GM18858 (cell line): ENCODE data around the gene GINS1.

Experiments
- ATAC-seq: cut with Tn5 transposase; IDR thresholded peaks from one replicate; pipeline ENCODE4 v1.9.1; 2021; ENCODE audit not compliant: unreplicated experiment

Gene GINS1

GRCh38 chr20:25453035-25453810 lies 45.8 kb downstream of the GINS1 start:
- no peak for ATAC-seq

GRCh38 chr20:25454153-25454900 lies 46.9 kb downstream of the GINS1 start:
- ATAC-seq: no peak

- ATAC-seq: no peak
Measured at GRCh38 chr20:25457886-25458680, 50.6 kb downstream of the GINS1 start.

- no peak for ATAC-seq
Measured at GRCh38 chr20:25459111-25459830, 51.8 kb downstream of the GINS1 start.

GRCh38 chr20:25459916-25460535 lies 52.6 kb downstream of the GINS1 start:
- no peak for ATAC-seq

- no peak for ATAC-seq
Measured at GRCh38 chr20:25460566-25461280, 53.2 kb downstream of the GINS1 start.

- ATAC-seq: no peak
Measured at GRCh38 chr20:25461281-25461650, 53.8 kb downstream of the GINS1 start.

- ATAC-seq: no peak
Measured at GRCh38 chr20:25461786-25462545, 54.5 kb downstream of the GINS1 start.

- no peak for ATAC-seq
Measured at GRCh38 chr20:25464501-25465242, 57.2 kb downstream of the GINS1 start.

GRCh38 chr20:25465243-25466135 lies 58.0 kb downstream of the GINS1 start:
- ATAC-seq: no peak

- no peak for ATAC-seq
Measured at GRCh38 chr20:25466846-25467245, 59.4 kb downstream of the GINS1 start.

- ATAC-seq: no peak
Measured at GRCh38 chr20:25467441-25467840, 60.0 kb downstream of the GINS1 start.

GRCh38 chr20:25468126-25469075 lies 60.9 kb downstream of the GINS1 start:
- ATAC-seq: no peak

GRCh38 chr20:25469558-25469957 lies 62.1 kb downstream of the GINS1 start:
- no peak for ATAC-seq

- no peak for ATAC-seq
Measured at GRCh38 chr20:25470045-25470444, 62.6 kb downstream of the GINS1 start.

GRCh38 chr20:25471020-25471419 lies 63.5 kb downstream of the GINS1 start:
- ATAC-seq: no peak
